Measurements from ENCODE around the gene KLC1. TPM values are rescaled to one million over a fixed set of nuclear protein-coding genes. Genes with fewer than 3 reads are reported as not detected.

Gene KLC1
- total RNA-seq, 1 donor from 2014 or later: 178 TPM

DNA sequence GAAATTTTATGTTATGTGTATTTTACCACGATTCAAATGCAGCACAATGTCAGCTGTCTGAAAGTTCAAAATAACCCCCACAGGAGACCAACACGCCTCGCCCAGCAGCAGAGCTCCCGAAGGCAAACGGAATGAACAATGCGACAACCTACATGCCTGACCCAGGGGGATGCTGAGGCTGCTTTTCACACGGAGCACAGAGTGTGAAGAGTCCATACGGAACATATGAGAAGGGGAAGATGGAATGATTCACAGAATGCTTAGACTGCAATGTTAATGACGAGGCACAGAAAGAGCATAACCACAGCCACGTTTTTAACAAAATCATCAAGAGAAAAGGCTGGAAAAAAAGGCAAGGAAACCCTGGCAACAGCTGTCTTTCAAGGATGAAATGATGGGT, 109.2 kb downstream of the KLC1 start:
- H3K9me3 Mint-ChIP-seq (ENCODE audit: low read depth): no peaks in the 10 kb centered on the region
- H3K27ac Mint-ChIP-seq: no peak overlapping the region
- DNase-seq (ENCODE audit: low spot score, unreplicated experiment): no peak
- H3K4me1 Mint-ChIP-seq (ENCODE audit: low read depth): no peaks in the 10 kb centered on the region
- no peak overlapping the region for H3K4me3 Mint-ChIP-seq (ENCODE audit: low read depth)
- TF ChIP-seq, protein P1, sequence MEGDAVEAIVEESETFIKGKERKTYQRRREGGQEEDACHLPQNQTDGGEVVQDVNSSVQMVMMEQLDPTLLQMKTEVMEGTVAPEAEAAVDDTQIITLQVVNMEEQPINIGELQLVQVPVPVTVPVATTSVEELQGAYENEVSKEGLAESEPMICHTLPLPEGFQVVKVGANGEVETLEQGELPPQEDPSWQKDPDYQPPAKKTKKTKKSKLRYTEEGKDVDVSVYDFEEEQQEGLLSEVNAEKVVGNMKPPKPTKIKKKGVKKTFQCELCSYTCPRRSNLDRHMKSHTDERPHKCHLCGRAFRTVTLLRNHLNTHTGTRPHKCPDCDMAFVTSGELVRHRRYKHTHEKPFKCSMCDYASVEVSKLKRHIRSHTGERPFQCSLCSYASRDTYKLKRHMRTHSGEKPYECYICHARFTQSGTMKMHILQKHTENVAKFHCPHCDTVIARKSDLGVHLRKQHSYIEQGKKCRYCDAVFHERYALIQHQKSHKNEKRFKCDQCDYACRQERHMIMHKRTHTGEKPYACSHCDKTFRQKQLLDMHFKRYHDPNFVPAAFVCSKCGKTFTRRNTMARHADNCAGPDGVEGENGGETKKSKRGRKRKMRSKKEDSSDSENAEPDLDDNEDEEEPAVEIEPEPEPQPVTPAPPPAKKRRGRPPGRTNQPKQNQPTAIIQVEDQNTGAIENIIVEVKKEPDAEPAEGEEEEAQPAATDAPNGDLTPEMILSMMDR (IDR thresholded peaks at IDR 0.05; ENCODE audit: unreplicated experiment): no peak
- no peaks in the 10 kb centered on the region for H3K27me3 Mint-ChIP-seq
- peaks cover 14% of the 10 kb centered on the region for H3K36me3 Mint-ChIP-seq (ENCODE audit: insufficient read depth)

DNA sequence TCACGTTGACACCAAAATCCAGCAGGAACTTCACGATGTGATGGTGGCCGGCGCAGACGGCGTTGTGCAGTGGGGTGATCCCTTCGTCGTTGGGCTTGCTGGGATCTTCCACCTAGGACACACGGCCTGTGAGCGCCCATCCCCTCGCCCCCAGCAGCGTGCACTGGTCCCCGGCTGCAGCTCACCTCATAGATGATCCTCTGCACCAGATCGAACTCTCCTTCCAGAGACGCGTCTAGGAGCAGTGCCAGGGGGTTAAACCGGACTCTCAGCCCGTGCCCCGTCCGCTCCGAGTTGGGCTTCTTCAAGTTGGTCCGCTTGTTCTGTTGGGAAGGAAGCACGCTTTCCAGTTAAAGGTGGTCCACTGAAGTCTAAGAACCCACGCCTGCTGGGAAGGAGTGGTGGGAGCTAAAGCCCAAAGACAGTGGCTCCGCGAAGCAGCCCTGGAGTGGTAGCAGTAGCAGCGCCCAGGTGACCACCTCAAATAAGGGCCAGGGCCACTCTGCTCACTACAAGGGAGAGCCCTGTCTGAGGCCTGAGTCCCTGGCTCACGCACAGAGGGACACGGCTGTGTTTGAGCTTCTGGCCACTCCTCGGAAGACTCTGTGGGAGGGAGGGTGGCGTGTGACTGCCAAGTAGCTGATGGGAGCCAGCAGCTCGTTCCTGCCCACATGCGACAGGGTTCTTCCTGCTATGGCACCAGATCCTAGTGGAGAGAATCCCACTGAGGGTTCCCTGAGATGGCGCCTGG, 109.9 kb downstream of the KLC1 start:
- H3K27ac Mint-ChIP-seq: no peak overlapping the region
- TF ChIP-seq, protein P1 (IDR thresholded peaks at IDR 0.05; ENCODE audit: unreplicated experiment): no peak
- no peaks in the 10 kb centered on the region for H3K27me3 Mint-ChIP-seq
- no peak overlapping the region for H3K4me3 Mint-ChIP-seq (ENCODE audit: low read depth)
- H3K9me3 Mint-ChIP-seq (ENCODE audit: low read depth): no peaks in the 10 kb centered on the region
- H3K36me3 Mint-ChIP-seq (ENCODE audit: insufficient read depth): peaks cover 14% of the 10 kb centered on the region
- no peaks in the 10 kb centered on the region for H3K4me1 Mint-ChIP-seq (ENCODE audit: low read depth)
- DNase-seq (ENCODE audit: low spot score, unreplicated experiment): no peak

DNA sequence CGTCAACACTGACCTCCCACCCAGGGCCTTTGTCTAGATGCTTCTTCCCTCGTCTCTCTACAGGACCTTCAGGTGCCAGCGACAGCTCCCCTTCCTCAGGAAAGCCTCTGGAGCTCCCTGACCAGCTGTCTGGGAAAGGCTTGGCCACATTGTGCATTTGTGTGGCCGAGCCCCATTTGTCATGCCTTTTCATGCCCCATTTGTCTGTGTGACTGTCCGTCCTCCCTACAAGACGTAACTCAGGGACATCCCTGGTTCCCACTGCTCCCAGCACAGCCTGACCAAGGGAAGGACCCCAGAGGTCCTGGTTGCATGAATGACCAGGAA, 110.4 kb downstream of the KLC1 start:
- no peaks in the 10 kb centered on the region for H3K27me3 Mint-ChIP-seq
- no peak overlapping the region for H3K4me3 Mint-ChIP-seq (ENCODE audit: low read depth)
- TF ChIP-seq, protein P1 (IDR thresholded peaks at IDR 0.05; ENCODE audit: unreplicated experiment): no peak
- peaks cover 15% of the 10 kb centered on the region for H3K36me3 Mint-ChIP-seq (ENCODE audit: insufficient read depth)
- DNase-seq (ENCODE audit: low spot score, unreplicated experiment): no peak
- no peak overlapping the region for H3K27ac Mint-ChIP-seq
- H3K9me3 Mint-ChIP-seq (ENCODE audit: low read depth): no peaks in the 10 kb centered on the region
- no peaks in the 10 kb centered on the region for H3K4me1 Mint-ChIP-seq (ENCODE audit: low read depth)

DNA sequence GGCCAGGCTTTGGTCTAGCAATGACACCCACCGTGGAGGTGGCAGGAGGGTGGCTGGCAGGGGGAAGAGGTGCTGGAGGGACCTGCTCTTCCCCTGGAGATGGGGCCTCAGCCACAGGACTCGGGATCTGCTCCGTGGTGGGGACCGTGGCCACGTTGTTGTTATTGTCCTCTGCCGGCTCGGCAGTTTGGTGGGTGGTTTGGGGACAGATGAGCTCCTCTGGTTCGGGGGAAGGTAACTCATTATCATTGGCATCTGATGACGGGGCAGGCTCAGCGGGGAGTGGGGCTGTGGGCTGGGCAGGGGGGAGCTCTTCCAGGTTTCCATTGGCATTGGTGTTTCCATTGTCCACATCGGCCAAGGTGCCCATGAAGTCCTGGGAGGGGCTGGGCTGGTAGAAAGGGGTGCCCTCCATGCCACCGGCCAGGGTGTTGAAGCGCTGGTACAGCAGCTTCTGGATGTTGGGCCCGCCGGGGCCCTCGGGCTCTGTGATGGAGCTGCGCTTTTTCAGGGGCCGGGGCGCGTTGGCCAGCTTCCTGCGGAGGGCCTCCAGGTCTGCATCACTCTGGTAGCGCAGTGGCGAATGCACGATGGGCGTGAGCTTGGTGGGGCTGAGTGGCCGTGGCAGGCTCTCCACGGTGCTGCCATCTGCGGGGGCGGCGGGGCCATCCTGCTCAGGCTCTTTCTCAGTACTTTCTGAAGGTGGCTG, 110.9 kb downstream of the KLC1 start:
- Mint-ChIP-seq H3K36me3 (ENCODE audit: insufficient read depth) (peaks cover 11% of the 10 kb centered on the region), H3K4me1 (ENCODE audit: low read depth) (no peaks in the 10 kb centered on the region), H3K4me3 (ENCODE audit: low read depth) (no peak overlapping the region), H3K27me3 (no peaks in the 10 kb centered on the region), H3K9me3 (ENCODE audit: low read depth) (no peaks in the 10 kb centered on the region), H3K27ac (no peak overlapping the region)
- TF ChIP-seq, protein P1 (IDR thresholded peaks at IDR 0.05; ENCODE audit: unreplicated experiment): no peak
- DNase-seq (ENCODE audit: low spot score, unreplicated experiment): no peak

DNA sequence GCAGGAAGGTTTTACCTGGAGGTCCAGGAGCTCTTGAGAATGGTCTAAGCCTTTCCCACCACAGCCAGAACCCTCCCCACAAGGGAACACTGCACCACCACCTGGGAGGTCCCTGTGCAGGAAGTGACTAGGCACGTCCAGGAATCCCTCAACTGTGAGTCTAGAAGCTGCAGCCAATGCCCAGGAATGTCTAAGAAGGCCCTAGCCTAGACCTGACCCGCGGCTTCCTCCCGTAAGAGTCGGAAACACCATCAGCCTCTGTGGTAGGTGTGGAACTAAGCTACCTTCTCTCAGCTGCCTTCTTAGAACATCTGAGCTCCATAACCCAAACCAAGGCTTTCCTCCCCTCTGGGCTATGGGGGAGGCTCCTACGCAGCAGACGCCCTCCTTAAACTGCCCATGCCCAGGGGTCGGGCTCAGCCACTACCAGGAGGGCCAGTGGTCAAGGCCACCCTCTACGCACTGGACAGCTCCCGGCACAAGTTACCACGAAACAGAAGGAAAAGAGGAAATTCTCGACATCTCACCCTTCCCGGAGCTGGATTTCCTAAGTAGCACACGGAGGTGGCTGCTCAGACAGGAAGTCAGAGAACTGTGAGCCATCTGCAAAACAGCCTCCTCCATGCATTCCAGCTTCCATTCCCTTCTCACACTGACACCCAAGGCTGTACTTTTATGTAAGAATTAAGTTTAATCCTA, 112.1 kb downstream of the KLC1 start:
- Mint-ChIP-seq H3K9me3 (ENCODE audit: low read depth) (no peaks in the 10 kb centered on the region), H3K4me3 (ENCODE audit: low read depth) (no peak overlapping the region), H3K4me1 (ENCODE audit: low read depth) (no peaks in the 10 kb centered on the region), H3K36me3 (ENCODE audit: insufficient read depth) (peaks cover 9% of the 10 kb centered on the region), H3K27me3 (no peaks in the 10 kb centered on the region), H3K27ac (no peak overlapping the region)
- no peak for DNase-seq (ENCODE audit: low spot score, unreplicated experiment)
- TF ChIP-seq, protein P1 (IDR thresholded peaks at IDR 0.05; ENCODE audit: unreplicated experiment): no peak

Data from progenitor cell of endocrine pancreas (in vitro differentiated cells).